ENCODE results near the gene KAT7.

GRCh38 chr17:49759203-49759602, 29.3 kb upstream of the KAT7 start:
- TF ChIP-seq CTCF (IDR thresholded peaks at IDR 0.05; ENCODE audit: poor library complexity, severe bottlenecking) (no peak), EP300 (conservative IDR thresholded peaks at IDR 0.05; ENCODE audit: poor library complexity, severe bottlenecking) (no peak), POLR2AphosphoS5 (IDR thresholded peaks at IDR 0.05) (no peak), EZH2 (IDR thresholded peaks at IDR 0.05; ENCODE audit: borderline replicate concordance, insufficient read depth, low read length, poor library complexity, severe bottlenecking) (no peak), TAF1 (IDR thresholded peaks at IDR 0.05; ENCODE audit: low read depth) (no peak), RAD21 (conservative IDR thresholded peaks at IDR 0.05) (no peak), SMC3 (conservative IDR thresholded peaks at IDR 0.05; ENCODE audit: poor library complexity) (no peak), REST (IDR thresholded peaks at IDR 0.05; ENCODE audit: borderline replicate concordance) (no peak), MXI1 (conservative IDR thresholded peaks at IDR 0.05; ENCODE audit: poor library complexity, severe bottlenecking) (no peak)
